ENCODE measurements around the gene CDK5R1. TPM values are rescaled to one million over a fixed set of nuclear protein-coding genes. Genes with fewer than 3 reads are reported as not detected.
A peak's percentile ranks its signal among the peaks of the same experiment; 100 is the strongest.

The CDK5R1 gene
- polyA plus RNA-seq, 1 experiment = 0.26 TPM

GRCh38 chr17:32519228-32520103 is 32.7 kb downstream of the CDK5R1 start:
- H3K27me3 ChIP-seq (ENCODE audit: control insufficient read depth, insufficient read depth, low read length) = no peaks in the 10 kb centered on the region
- peak overlapping the region; percentile 50 for H3K4me3 ChIP-seq (ENCODE audit: low read depth, low read length)
- DNase-seq (ENCODE audit: low read depth) = peak; percentile 18
- POLR2A ChIA-PET = no interaction called here
- CTCF ChIA-PET = interaction anchor here (0.6 to 1.5 kb wide), 3 partner anchors 9 to 36 kb away, joined by 3 read pairs; no protein-coding TSS in a partner anchor
- no peak for TF ChIP-seq CTCF (IDR thresholded peaks at IDR 0.05; ENCODE audit: insufficient read depth, low read depth, low read length)
- no peaks in the 10 kb centered on the region for H3K36me3 ChIP-seq (ENCODE audit: control insufficient read depth, insufficient read depth, low read length)

GRCh38 chr17:32520104-32520701 is 33.4 kb downstream of the CDK5R1 start:
- H3K4me3 ChIP-seq (ENCODE audit: low read depth, low read length) = no peak overlapping the region
- no peaks in the 10 kb centered on the region for H3K27me3 ChIP-seq (ENCODE audit: control insufficient read depth, insufficient read depth, low read length)
- ChIA-PET POLR2A (no interaction called here), CTCF (interaction anchor here (0.7 to 1.5 kb wide), 2 partner anchors 10 to 14 kb away, joined by 3 read pairs; no protein-coding TSS in a partner anchor)
- no peaks in the 10 kb centered on the region for H3K36me3 ChIP-seq (ENCODE audit: control insufficient read depth, insufficient read depth, low read length)
- no peak for TF ChIP-seq CTCF (IDR thresholded peaks at IDR 0.05; ENCODE audit: insufficient read depth, low read depth, low read length)
- DNase-seq (ENCODE audit: low read depth) = no peak

- ChIA-PET POLR2A (no interaction called here), CTCF (interaction anchor here (1.5 kb wide), 1 partner anchor 10 kb away, joined by 3 read pairs; no protein-coding TSS in a partner anchor)
Observed at GRCh38 chr17:32520737-32521404, 34.1 kb downstream of the CDK5R1 start.

GRCh38 chr17:32523017-32523680 is 36.4 kb downstream of the CDK5R1 start:
- TF ChIP-seq CTCF (IDR thresholded peaks at IDR 0.05; ENCODE audit: insufficient read depth, low read depth, low read length) = no peak
- ChIA-PET POLR2A (no interaction called here), CTCF (no interaction called here)
- Histone ChIP-seq H3K4me3 (ENCODE audit: low read depth, low read length) (no peak overlapping the region), H3K36me3 (ENCODE audit: control insufficient read depth, insufficient read depth, low read length) (no peaks in the 10 kb centered on the region), H3K27me3 (ENCODE audit: control insufficient read depth, insufficient read depth, low read length) (no peaks in the 10 kb centered on the region; the same call in 1 of the 2 replicates)
- DNase-seq (ENCODE audit: low read depth) = no peak

More at GRCh38 chr17:32520737-32521404, 34.1 kb downstream of the CDK5R1 start:
- no peak for TF ChIP-seq CTCF (IDR thresholded peaks at IDR 0.05; ENCODE audit: insufficient read depth, low read depth, low read length)
- no peak for DNase-seq (ENCODE audit: low read depth)
- Histone ChIP-seq H3K36me3 (ENCODE audit: control insufficient read depth, insufficient read depth, low read length) (no peaks in the 10 kb centered on the region), H3K27me3 (ENCODE audit: control insufficient read depth, insufficient read depth, low read length) (no peaks in the 10 kb centered on the region; the same call in 1 of the 2 replicates), H3K4me3 (ENCODE audit: low read depth, low read length) (no peak overlapping the region)

Measured in BJ (cell line).